IMR-90 (cell line): Measurements from ENCODE around the gene BRME1. TPM values are rescaled to one million over a fixed set of nuclear protein-coding genes. Genes with fewer than 3 reads are reported as not detected.

Source experiments
- ATAC-seq: fragments of 200-7000 bp; cut with Tn5 transposase; 2 replicates; pipeline ENCODE4 v1.9.1; 2020; ENCODE audit warnings: low read depth, mild to moderate bottlenecking, moderate library complexity
- BruUV-seq: library from RNA; stranded (reverse); fragments of 400-500 nt; replicated peaks from 2 replicates; lab custom pipeline; 2021; lab: Mats Ljungman, UMichigan
- CTCF ChIA-PET: fragments of 300-600 bp; formaldehyde crosslinking; extraction: SDS; loops from one replicate; lab custom pipeline; 2021; ENCODE audit warnings: antibody characterized with exemption; lab: Yijun Ruan, JAX
- POLR2A ChIA-PET: fragments of 300-600 bp; sonication (Branson Sonifier 250); formaldehyde crosslinking; loops from one replicate; lab custom pipeline; 2022; ENCODE audit warnings: antibody characterized with exemption; ENCODE audit not compliant: unreplicated experiment; lab: Charles Lee
- DNase-seq: peaks from one replicate; pipeline ENCODE4 v3.0.0; 2013
- H2AFZ ChIP-seq: replicated peaks from 2 replicates; pipeline ENCODE3; 2013; ENCODE audit warnings: low read length, mild to moderate bottlenecking; ENCODE audit not compliant: poor library complexity
- H2AK5ac ChIP-seq: 2 replicates; pipeline ENCODE4 v1.6.1; 2013; ENCODE audit warnings: low read depth, low read length, inconsistent platforms
- H2AK9ac ChIP-seq: replicated peaks from 2 replicates; pipeline ENCODE3; 2013; ENCODE audit warnings: mild to moderate bottlenecking, low read depth, low read length, moderate library complexity; ENCODE audit not compliant: poor library complexity
- H2BK120ac ChIP-seq: 2 replicates; pipeline ENCODE4 v1.6.1; 2013; ENCODE audit warnings: low read depth, low read length, inconsistent platforms
- H2BK15ac ChIP-seq: 3 replicates; pipeline ENCODE4 v1.6.1; 2013; ENCODE audit warnings: low read depth, low read length, inconsistent platforms
- H2BK20ac ChIP-seq: 2 replicates; pipeline ENCODE4 v1.6.1; 2013; ENCODE audit warnings: low read depth, mild to moderate bottlenecking, inconsistent platforms, low read length, moderate library complexity
- H2BK5ac ChIP-seq: 2 replicates; pipeline ENCODE4 v1.6.1; 2013; ENCODE audit warnings: mild to moderate bottlenecking, low read depth, low read length, inconsistent platforms; ENCODE audit not compliant: poor library complexity, severe bottlenecking
- H3K14ac ChIP-seq: replicated peaks from 2 replicates; pipeline ENCODE4 v1.6.1; 2013; ENCODE audit warnings: low read depth, low read length, inconsistent platforms
- H3K18ac ChIP-seq: 2 replicates; pipeline ENCODE4 v1.6.1; 2013; ENCODE audit warnings: low read depth, low read length, control low read depth
- H3K23ac ChIP-seq: 2 replicates; pipeline ENCODE4 v1.6.1; 2013; ENCODE audit warnings: low read depth, low read length, inconsistent platforms
- H3K27ac ChIP-seq: 2 replicates; pipeline ENCODE4 v1.5.1; 2013; ENCODE audit warnings: mild to moderate bottlenecking, control low read depth, low read length; ENCODE audit not compliant: insufficient read depth
- H3K27me3 ChIP-seq: 2 replicates; pipeline ENCODE4 v1.6.1; 2013; ENCODE audit warnings: low read length; ENCODE audit not compliant: control insufficient read depth, insufficient read depth
- H3K36me3 ChIP-seq: 2 replicates; pipeline ENCODE4 v1.6.1; 2013; ENCODE audit warnings: low read length, mixed read lengths; ENCODE audit not compliant: control insufficient read depth, insufficient read depth
- H3K4ac ChIP-seq: 2 replicates; pipeline ENCODE4 v1.6.1; 2013; ENCODE audit warnings: low read depth, low read length, inconsistent platforms
- H3K4me1 ChIP-seq: 2 replicates; pipeline ENCODE4 v1.6.1; 2013; ENCODE audit warnings: low read length, mixed read lengths; ENCODE audit not compliant: control insufficient read depth, insufficient read depth
- H3K4me2 ChIP-seq: 2 replicates; pipeline ENCODE4 v1.6.1; 2013; ENCODE audit warnings: low read depth, mild to moderate bottlenecking, control low read depth, low read length, moderate library complexity
- H3K4me3 ChIP-seq: 2 replicates; pipeline ENCODE4 v1.5.1; 2013; ENCODE audit warnings: low read depth, mild to moderate bottlenecking, control low read depth, low read length, moderate library complexity; ENCODE audit not compliant: insufficient read depth
- H3K56ac ChIP-seq: 2 replicates; pipeline ENCODE4 v1.6.1; 2013; ENCODE audit warnings: low read length, inconsistent platforms; ENCODE audit not compliant: insufficient read depth; ENCODE audit errors: extremely low read depth
- H3K79me1 ChIP-seq, 2 experiments: 2 replicates each; pipeline ENCODE4 v1.6.1; 2013; ENCODE audit warnings: low read length in 2 of 2, inconsistent platforms in 1 of 2, low read depth in 1 of 2
- H3K9ac ChIP-seq: 2 replicates; pipeline ENCODE4 v1.6.1; 2013; ENCODE audit warnings: low read depth, low read length, control low read depth
- H3K9me1 ChIP-seq: 2 replicates; pipeline ENCODE4 v1.6.1; 2013; ENCODE audit warnings: low read length, inconsistent platforms; ENCODE audit not compliant: insufficient read depth
- H3K9me3 ChIP-seq: 2 replicates; pipeline ENCODE4 v1.6.1; 2013; ENCODE audit warnings: low read length; ENCODE audit not compliant: control insufficient read depth, insufficient read depth
- H4K20me1 ChIP-seq: 2 replicates; pipeline ENCODE4 v1.6.1; 2013; ENCODE audit warnings: low read length, inconsistent platforms; ENCODE audit not compliant: insufficient read depth
- H4K5ac ChIP-seq: 2 replicates; pipeline ENCODE4 v1.6.1; 2013; ENCODE audit warnings: mild to moderate bottlenecking, low read depth, low read length, control low read depth
- H4K8ac ChIP-seq, 2 experiments: 2 replicates each; pipeline ENCODE4 v1.6.1; 2013; ENCODE audit warnings: low read depth in 2 of 2, low read length in 2 of 2, control low read depth in 1 of 2, inconsistent platforms in 1 of 2
- H4K91ac ChIP-seq: 2 replicates; pipeline ENCODE4 v1.6.1; 2013; ENCODE audit warnings: low read depth, low read length, inconsistent platforms; ENCODE audit not compliant: insufficient read depth
- CHD1 ChIP-seq: IDR thresholded peaks from 2 replicates; pipeline ENCODE4 v1.6.1; 2012; ENCODE audit warnings: low read depth, low read length, improper control_type of control experiment
- MAZ ChIP-seq: IDR thresholded peaks from 2 replicates; pipeline ENCODE4 v1.6.1; 2012; ENCODE audit warnings: low read depth, mild to moderate bottlenecking, low read length, improper control_type of control experiment, moderate library complexity, borderline replicate concordance
- MXI1 ChIP-seq: IDR thresholded peaks from 2 replicates; pipeline ENCODE4 v1.6.1; 2012; ENCODE audit warnings: low read depth, mild to moderate bottlenecking, low read length, moderate library complexity, borderline replicate concordance
- POLR2A ChIP-seq: IDR thresholded peaks from 2 replicates; pipeline ENCODE4 v1.6.1; 2012; ENCODE audit warnings: mild to moderate bottlenecking, low read depth, low read length
- WGBS, 2 experiments: methylation state at CpG; one replicate each; pipeline versions ENCODE4 v1.1.5 to v1.1.7; 2013; ENCODE audit warnings: missing lambda C conversion rate in 2 of 2; ENCODE audit not compliant: insufficient read length in 1 of 2; ENCODE audit errors: extremely low coverage in 2 of 2; 5-methylcytosine and 5-hydroxymethylcytosine counted together
- dilution Hi-C: fragments of 300-500 bp; cut with HindIII; formaldehyde crosslinking; loops from one replicate; pipeline ENCODE4 v1.14.3; 2018; ENCODE audit warnings: low sequenced_read_pairs; ENCODE audit not compliant: unreplicated experiment
- in situ Hi-C: fragments of 300-500 bp; cut with MboI; formaldehyde crosslinking; loops from 3 replicates; pipeline ENCODE4 v1.14.3; 2019; ENCODE audit warnings: low sequenced_read_pairs, inconsistent platforms, mixed read lengths
- intact Hi-C: fragments of 100-400 bp; cut with micrococcal nuclease; formaldehyde crosslinking; loops from 2 replicates; pipeline ENCODE4 v1.10.0; 2022
- polyA plus RNA-seq, 3 experiments: library from polyadenylated mRNA; depleted of rRNA; stranded (reverse); fragments of >200 nt; gene quantifications; 2 replicates each; pipeline ENCODE4 v1.2.3, GENCODE V29; 2012; ENCODE audit warnings: low replicate concordance in 1 of 3
- total RNA-seq: library from RNA; depleted of rRNA; stranded (reverse); fragments of >200 nt; gene quantifications from 2 replicates; pipeline ENCODE4 v1.2.3, GENCODE V29; 2012
- TF ChIP-seq, protein P1 (sequence below): conservative IDR thresholded peaks from 2 replicates; pipeline ENCODE4 v1.5.1; 2012; ENCODE audit warnings: mild to moderate bottlenecking, low read depth, low read length, improper control_type of control experiment
- TF ChIP-seq, protein P2 (sequence below): fragments of 150-350 bp; IDR thresholded peaks from 2 replicates; pipeline ENCODE4 v1.6.1; 2017; ENCODE audit warnings: mild to moderate bottlenecking, antibody characterized with exemption, low read length, low read depth

The BRME1 gene
- total and polyA plus RNA-seq, 2 of the 4 experiments (the other 2 are of a cell fraction), result 0.18 to 0.38 TPM

GRCh38 chr19:13859361-13859880 is 46.5 kb downstream of the BRME1 start:
- in situ Hi-C loops (loop anchor here (25.0 kb wide), 1 partner anchor 572 kb away; no protein-coding TSS in a partner anchor), intact Hi-C loops (no loop called here), dilution Hi-C loops (no loop called here)
- POLR2A ChIA-PET, result no interaction called here
- Histone ChIP-seq H3K4me3 (no peak overlapping the region), H2AK5ac (peak overlapping the region; percentile 73), H3K4me1 (peaks cover 8% of the 10 kb centered on the region), H3K9ac (no peak overlapping the region), H4K5ac (no peak overlapping the region), H3K4me2 (no peak overlapping the region), H4K8ac (no peak overlapping the region; a peak in 1 of 4 replicates), H3K4ac (0 out of 2 replicates have a peak overlapping the region, but pooled peaks have one; percentile 10), H3K27ac (no peak overlapping the region), H2BK120ac (peak overlapping the region; percentile 16), H3K79me1 (peaks cover 5 to 36% of the 10 kb centered on the region in 2 experiments; a peak in 1 of 4 replicates), H3K23ac (no peak overlapping the region), H3K9me3 (no peaks in the 10 kb centered on the region), H3K14ac (no peak overlapping the region), H2BK5ac (peak overlapping the region; percentile 8), H2AK9ac (peak overlapping the region; percentile 33), H4K20me1 (no peaks in the 10 kb centered on the region), H2BK20ac (0 out of 2 replicates have a peak overlapping the region, but pooled peaks have one; percentile 26), H2BK15ac (peak overlapping the region; percentile 37; the same call in 2 of the 3 replicates), H2AFZ (peak overlapping the region; percentile 34), H3K27me3 (no peaks in the 10 kb centered on the region), H4K91ac (peak overlapping the region; percentile 23; the same call in 1 of the 2 replicates), H3K18ac (no peak overlapping the region), H3K36me3 (no peaks in the 10 kb centered on the region), H3K9me1 (peaks cover 4% of the 10 kb centered on the region), H3K56ac (peak overlapping the region; percentile 15; the same call in 1 of the 2 replicates)
- BruUV-seq, result no TSS peak
- no peak for ATAC-seq
- TF ChIP-seq POLR2A (no peak), CHD1 (no peak), MXI1 (no peak), MAZ (no peak)
- TF ChIP-seq, protein P1, sequence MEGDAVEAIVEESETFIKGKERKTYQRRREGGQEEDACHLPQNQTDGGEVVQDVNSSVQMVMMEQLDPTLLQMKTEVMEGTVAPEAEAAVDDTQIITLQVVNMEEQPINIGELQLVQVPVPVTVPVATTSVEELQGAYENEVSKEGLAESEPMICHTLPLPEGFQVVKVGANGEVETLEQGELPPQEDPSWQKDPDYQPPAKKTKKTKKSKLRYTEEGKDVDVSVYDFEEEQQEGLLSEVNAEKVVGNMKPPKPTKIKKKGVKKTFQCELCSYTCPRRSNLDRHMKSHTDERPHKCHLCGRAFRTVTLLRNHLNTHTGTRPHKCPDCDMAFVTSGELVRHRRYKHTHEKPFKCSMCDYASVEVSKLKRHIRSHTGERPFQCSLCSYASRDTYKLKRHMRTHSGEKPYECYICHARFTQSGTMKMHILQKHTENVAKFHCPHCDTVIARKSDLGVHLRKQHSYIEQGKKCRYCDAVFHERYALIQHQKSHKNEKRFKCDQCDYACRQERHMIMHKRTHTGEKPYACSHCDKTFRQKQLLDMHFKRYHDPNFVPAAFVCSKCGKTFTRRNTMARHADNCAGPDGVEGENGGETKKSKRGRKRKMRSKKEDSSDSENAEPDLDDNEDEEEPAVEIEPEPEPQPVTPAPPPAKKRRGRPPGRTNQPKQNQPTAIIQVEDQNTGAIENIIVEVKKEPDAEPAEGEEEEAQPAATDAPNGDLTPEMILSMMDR, result no peak
- TF ChIP-seq, protein P2, sequence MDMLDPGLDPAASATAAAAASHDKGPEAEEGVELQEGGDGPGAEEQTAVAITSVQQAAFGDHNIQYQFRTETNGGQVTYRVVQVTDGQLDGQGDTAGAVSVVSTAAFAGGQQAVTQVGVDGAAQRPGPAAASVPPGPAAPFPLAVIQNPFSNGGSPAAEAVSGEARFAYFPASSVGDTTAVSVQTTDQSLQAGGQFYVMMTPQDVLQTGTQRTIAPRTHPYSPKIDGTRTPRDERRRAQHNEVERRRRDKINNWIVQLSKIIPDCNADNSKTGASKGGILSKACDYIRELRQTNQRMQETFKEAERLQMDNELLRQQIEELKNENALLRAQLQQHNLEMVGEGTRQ, result no peak
- DNase-seq, result peak; percentile 58
- CTCF ChIA-PET, result interaction anchor here (0.9 kb wide), 1 partner anchor 8 kb away, joined by 4 read pairs; no protein-coding TSS in a partner anchor
- WGBS, 2 experiments, result 100% methylated on average over 1 of the region's 3 CpGs; no CpG with 5 or more reads in 1 of the 2 experiments
